H1 (cell line): Measurements from ENCODE around the gene SELENOI. TPM values are rescaled to one million over a fixed set of nuclear protein-coding genes. Genes with fewer than 3 reads are reported as not detected.

Experiments
- BACH1 ChIP-seq: IDR thresholded peaks from 2 replicates; pipeline ENCODE4 v1.6.1; 2012; ENCODE audit warnings: low read length, improper control_type of control experiment
- CEBPB ChIP-seq: IDR thresholded peaks from 2 replicates; pipeline ENCODE4 v1.6.1; 2012; ENCODE audit warnings: low read depth, low read length
- EP300 ChIP-seq, 2 experiments: IDR thresholded peaks; 1 replicate in 1 of 2; 2 replicates in 1 of 2; pipeline ENCODE4 v1.6.1; 2011 to 2012; ENCODE audit warnings: low read depth in 2 of 2, low read length in 2 of 2, mild to moderate bottlenecking in 2 of 2, borderline replicate concordance in 1 of 2, inconsistent platforms in 1 of 2, moderate library complexity in 1 of 2
- GTF2F1 ChIP-seq: IDR thresholded peaks from 2 replicates; pipeline ENCODE4 v1.6.1; 2012; ENCODE audit warnings: low read depth, low read length, improper control_type of control experiment, borderline replicate concordance
- HDAC6 ChIP-seq: IDR thresholded peaks from one replicate; pipeline ENCODE4 v1.7.1; 2012; ENCODE audit warnings: low read depth, mild to moderate bottlenecking, inconsistent platforms, low read length, moderate library complexity
- NANOG ChIP-seq: IDR thresholded peaks from 2 replicates; pipeline ENCODE4 v1.6.1; 2011; ENCODE audit warnings: low read length, low read depth, mild to moderate bottlenecking, inconsistent platforms; ENCODE audit not compliant: insufficient read depth, poor library complexity, severe bottlenecking
- NRF1 ChIP-seq: IDR thresholded peaks from 2 replicates; pipeline ENCODE4 v1.6.1; 2011; ENCODE audit warnings: mild to moderate bottlenecking, low read depth, low read length, improper control_type of control experiment
- POLR2A ChIP-seq, 2 experiments: IDR thresholded peaks; 1 replicate in 1 of 2; 2 replicates in 1 of 2; pipeline ENCODE4 v1.6.1; 2011; ENCODE audit warnings: low read depth in 2 of 2, low read length in 2 of 2, mild to moderate bottlenecking in 2 of 2; ENCODE audit errors: control extremely low read depth in 1 of 2
- RAD21 ChIP-seq, 2 experiments: IDR thresholded peaks in 1 of 2; conservative IDR thresholded peaks in 1 of 2; 2 replicates each; pipeline ENCODE4 v1.6.1; 2011; ENCODE audit warnings: low read depth in 2 of 2, low read length in 2 of 2, improper control_type of control experiment in 1 of 2, inconsistent platforms in 1 of 2, mild to moderate bottlenecking in 1 of 2, moderate library complexity in 1 of 2
- RXRA ChIP-seq: IDR thresholded peaks from 2 replicates; pipeline ENCODE4 v1.6.1; 2011; ENCODE audit warnings: low read depth, mild to moderate bottlenecking, low read length, moderate library complexity; ENCODE audit not compliant: insufficient read depth
- SIN3A ChIP-seq, 2 experiments: IDR thresholded peaks in 1 of 2; conservative IDR thresholded peaks in 1 of 2; 2 replicates each; pipeline ENCODE4 v1.6.1; 2011 to 2012; ENCODE audit warnings: low read length in 2 of 2, improper control_type of control experiment in 1 of 2, low read depth in 1 of 2, mild to moderate bottlenecking in 1 of 2
- SIRT6 ChIP-seq: IDR thresholded peaks from one replicate; pipeline ENCODE4 v1.7.1; 2012; ENCODE audit warnings: low read length, inconsistent platforms
- TEAD4 ChIP-seq: IDR thresholded peaks from 2 replicates; pipeline ENCODE4 v1.6.1; 2012; ENCODE audit warnings: low read depth, low read length, inconsistent platforms, mixed read lengths
- polyA plus RNA-seq, 7 experiments: library from polyadenylated mRNA; depleted of rRNA in 3 of 7; stranded (reverse) in 5 of 7; unstranded in 2 of 7; fragments of >200 nt in 5 of 7; fragments of 200-250 nt in 2 of 7; gene quantifications; 1 replicate in 5 of 7; 2 replicates in 1 of 7; 4 replicates in 1 of 7; pipeline versions ENCODE4 v1.2.1 to v1.2.3, GENCODE V29; 2011 to 2013; ENCODE audit warnings: missing spikeins in 2 of 7, mixed read lengths in 2 of 7
- total RNA-seq: library from RNA; stranded (reverse); fragmentation: NEBNext Ultra II Directional; extraction: Animal tissue kit (Norgen Biotek cat#: 25700); gene quantifications from 2 replicates; pipeline ENCODE4 v1.2.1, GENCODE V29; 2021

Gene SELENOI
- total and polyA plus RNA-seq, 2 of the 8 experiments (the other 6 are each of a cell fraction or from before 2014, with no cell fraction given): 15.9 to 63.8 TPM

DNA sequence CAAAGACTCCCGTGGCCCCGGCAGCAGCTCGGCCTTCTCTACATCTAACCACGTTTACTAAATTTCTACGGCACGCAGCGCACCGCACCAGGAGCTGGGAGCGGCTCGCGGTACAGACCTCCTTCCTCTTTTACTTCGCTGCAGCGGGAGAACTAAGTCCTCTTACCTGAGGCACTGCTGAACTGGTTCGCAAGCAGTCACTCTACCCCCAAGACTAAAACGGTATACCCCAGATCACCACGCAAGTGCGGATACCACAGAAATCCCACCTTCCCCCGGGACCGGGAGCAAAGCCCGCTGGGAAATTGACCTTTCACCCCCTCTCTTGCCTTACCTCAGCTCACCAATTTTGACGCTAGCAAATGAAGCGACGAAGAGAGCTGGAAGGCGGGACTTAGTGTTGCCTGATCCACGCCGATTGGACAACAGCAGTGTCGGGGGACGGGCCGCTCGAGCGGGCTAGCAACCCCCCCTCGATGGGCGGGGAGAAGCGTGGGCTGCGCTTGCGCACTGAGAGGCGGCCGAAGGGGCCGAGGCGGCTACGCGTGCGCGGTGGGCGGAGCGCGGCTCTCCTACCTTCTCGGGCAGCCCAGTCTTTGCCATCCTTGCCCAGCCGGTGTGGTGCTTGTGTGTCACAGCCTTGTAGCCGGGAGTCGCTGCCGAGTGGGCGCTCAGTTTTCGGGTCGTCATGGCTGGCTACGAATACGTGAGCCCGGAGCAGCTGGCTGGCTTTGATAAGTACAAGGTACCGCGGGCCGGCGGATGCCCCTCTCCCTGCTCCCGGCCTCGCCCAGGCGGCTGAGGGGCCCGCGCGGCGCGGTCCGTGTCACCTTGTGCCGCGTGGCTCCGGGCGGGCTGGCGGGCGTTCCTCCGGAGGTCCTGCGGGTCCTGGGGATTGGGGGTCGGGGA is at the start of gene SELENOI (continued):
- TF ChIP-seq NANOG (peak; percentile 28), RAD21 (IDR thresholded peaks at IDR 0.05 in 1 of 2, conservative IDR thresholded peaks at IDR 0.05 in 1 of 2; ENCODE audit: low read depth in 2 of 2, low read length in 2 of 2) (no peak), HDAC6 (no peak), NRF1 (peak; percentile 98), BACH1 (0 out of 2 replicates have a peak, but pooled peaks have one; percentile 30), SIN3A (conservative IDR thresholded peaks at IDR 0.05 in 1 of 2, IDR thresholded peaks at IDR 0.05 in 1 of 2; ENCODE audit: low read depth in 1 of 2, low read length in 2 of 2) (peak in 1 of 2 experiments; percentile 55; a peak in 2 of 4 replicates), POLR2A (IDR thresholded peaks at IDR 0.05; ENCODE audit: control extremely low read depth in 1 of 2, low read depth in 2 of 2, low read length in 2 of 2) (peak; percentile 88 to 95), TEAD4 (no peak), GTF2F1 (no peak), SIRT6 (no peak), EP300 (IDR thresholded peaks at IDR 0.05; ENCODE audit: borderline replicate concordance in 1 of 2, low read depth in 2 of 2, low read length in 2 of 2) (peak; percentile 18 to 47; a peak in 1 of 3 replicates), CEBPB (no peak), RXRA (no peak)
